GM13977 (cell line): Measurements from ENCODE around the gene MAFG.

ENCODE experiments used
- DNase-seq: peaks from one replicate; pipeline ENCODE4 v3.0.0; 2012; ENCODE audit warnings: low spot score
- CTCF ChIP-seq: IDR thresholded peaks from 2 replicates; pipeline ENCODE4 v1.5.1; 2012; ENCODE audit warnings: mild to moderate bottlenecking, control low read depth; ENCODE audit not compliant: insufficient read depth; ENCODE audit errors: extremely low read depth, missing control alignments
- in situ Hi-C: fragments of 300-500 bp; cut with MboI; formaldehyde crosslinking; loops from one replicate; pipeline ENCODE4 v1.12.0; 2022; ENCODE audit warnings: low sequenced_read_pairs, low pct_unique_long_range_greater_than_20kb, mixed read lengths, inconsistent platforms; ENCODE audit not compliant: unreplicated experiment

MAFG gene

DNA sequence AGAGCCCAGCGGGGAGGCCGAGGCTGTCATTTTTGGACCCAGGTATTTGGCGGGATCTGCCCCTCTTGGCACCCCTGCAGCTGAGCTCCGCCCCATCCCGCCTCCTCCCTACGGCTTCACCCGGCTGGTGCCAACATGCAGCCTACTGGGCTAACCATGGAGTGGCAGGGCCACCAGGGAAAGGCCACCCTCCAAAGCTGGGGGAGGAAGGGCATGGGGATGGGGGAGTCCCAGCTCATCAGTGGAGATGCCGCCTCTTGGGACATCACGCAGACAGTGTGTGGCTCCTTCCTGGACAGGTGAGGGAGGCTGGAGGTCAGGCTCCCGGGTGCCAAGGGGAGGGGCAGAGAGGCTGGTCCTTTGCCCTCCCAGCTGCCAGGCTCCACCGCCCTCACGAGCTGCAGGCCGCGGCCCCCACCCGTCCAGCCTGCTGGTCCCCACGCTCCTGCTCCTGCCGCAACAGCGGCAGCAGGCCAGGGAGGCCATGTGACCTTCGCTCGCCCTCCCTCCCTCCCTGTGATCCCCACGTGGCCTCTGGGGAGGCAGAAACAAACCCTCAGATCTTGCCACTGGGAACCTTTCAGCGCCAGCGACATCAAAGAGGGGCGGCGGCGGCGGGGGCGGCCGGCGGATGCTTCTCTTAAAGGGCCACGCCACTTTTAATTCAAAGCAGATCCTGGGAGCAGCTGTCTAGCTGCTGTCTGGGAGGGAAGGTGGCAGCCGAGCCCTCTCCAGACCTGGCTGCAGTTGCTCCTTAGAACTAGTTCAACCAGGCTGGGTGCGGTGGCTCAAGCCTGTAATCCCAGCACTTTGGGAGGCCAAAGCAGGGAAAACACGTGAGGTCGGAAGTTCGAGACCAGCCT lies 40.2 kb upstream of the MAFG start:
- DNase-seq: peak; percentile 95
- in situ Hi-C loops: no loop called here
- no peak for TF ChIP-seq CTCF

- in situ Hi-C loops: no loop called here
- no peak for TF ChIP-seq CTCF
- DNase-seq: no peak
Measured at GRCh38 chr17:81967244-81967532, 39.7 kb upstream of the MAFG start.

GRCh38 chr17:81966343-81967243 lies 39.1 kb upstream of the MAFG start:
- peak; percentile 63 for DNase-seq
- no peak for TF ChIP-seq CTCF
- in situ Hi-C loops: no loop called here

DNA sequence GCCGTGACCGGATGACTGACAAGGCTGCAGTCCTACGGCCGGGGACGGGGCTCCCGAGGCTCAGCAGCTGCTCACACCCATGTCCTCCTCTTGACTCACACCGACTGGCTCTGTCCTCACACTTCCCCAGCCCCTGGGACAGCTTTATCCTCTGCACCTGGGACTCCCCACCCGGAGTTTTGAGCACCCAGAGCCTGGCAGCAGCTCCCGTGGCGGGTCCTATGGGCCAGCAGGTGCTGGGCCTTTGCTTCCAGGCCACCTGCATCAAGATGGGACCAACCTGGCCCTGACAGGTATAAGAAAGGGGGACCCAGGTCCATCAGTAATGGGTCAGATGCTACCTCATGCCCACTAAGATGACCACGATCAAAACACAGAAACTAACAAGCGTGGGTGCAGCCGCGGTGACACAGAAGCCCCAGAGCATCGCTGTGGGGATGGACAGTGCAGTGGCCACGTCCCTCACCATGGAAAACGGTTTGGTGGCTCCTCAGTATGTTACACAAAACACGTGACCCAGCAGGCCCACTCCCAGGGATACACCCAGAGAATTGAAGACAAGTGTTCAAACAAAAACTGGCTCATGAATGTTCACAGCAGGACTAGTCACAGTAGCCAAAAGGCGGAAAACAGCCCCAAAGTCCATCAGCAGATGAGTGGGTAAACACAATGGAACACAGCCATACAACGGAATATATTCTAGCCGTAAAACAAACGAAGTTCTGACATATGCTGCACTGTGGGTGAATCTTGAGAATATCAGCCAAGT lies 36.7 kb upstream of the MAFG start:
- DNase-seq: no peak
- in situ Hi-C loops: no loop called here
- TF ChIP-seq CTCF: no peak

DNA sequence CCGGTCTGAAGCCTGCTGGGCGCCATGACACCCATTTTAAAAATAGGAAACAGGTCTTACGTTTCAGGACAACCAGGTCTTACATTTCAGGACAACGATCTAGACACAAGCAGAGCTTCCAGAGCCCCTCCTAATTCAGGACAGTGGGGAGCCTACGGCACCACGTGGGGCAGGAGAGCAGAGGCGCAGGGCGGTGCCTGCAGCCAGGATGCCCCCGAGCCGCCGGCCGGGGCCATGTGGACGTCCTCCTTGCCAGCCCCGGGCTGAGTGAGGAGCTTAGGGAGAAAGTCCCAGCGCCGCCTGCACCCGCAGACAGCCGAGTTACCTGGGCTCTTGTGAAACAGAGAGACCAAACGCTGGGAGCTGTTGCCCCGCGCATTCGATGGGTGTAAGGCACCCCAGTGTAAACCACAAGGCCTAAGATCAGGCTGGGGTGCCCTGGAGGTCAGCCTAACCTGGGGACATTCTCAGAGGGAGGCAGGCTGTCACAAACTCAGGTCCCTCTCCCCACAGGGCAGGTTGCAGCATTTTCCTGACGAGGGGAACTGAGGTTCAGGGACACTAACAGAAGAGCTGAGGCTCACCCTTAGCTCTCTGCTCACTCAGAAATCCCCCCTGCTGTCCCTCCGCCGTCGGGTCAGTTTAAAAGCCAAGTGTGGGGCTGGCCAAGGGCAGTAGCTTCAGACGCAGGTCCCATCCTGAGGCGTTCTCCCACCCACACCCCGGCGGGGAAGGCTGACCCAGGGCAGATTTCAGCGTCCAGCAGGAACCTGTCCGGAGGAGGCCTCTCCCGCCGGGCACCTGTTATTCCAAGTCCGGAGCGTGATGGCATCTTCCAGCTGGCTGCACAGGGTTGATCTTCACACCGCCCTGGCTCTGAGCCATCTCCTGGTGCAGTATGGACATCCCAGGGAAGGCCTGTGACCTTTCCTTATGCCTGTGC lies 35.2 kb upstream of the MAFG start:
- in situ Hi-C loops: no loop called here
- no peak for TF ChIP-seq CTCF
- DNase-seq: no peak
